Measurements from ENCODE around the gene SLC6A9. TPM values are rescaled to one million over a fixed set of nuclear protein-coding genes. Genes with fewer than 3 reads are reported as not detected.

SLC6A9 gene
- total and polyA plus RNA-seq, 4 donors, result 0.57 to 47.7 (median 3.6) TPM

GRCh38 chr1:44030605-44031251 is 534 bp downstream of the SLC6A9 start:
- Histone ChIP-seq H3K27me3 (ENCODE audit: control insufficient read depth in 4 of 4, insufficient read depth in 4 of 4, low read length in 3 of 4) (no peaks in the 10 kb centered on the region), H3K9me3 (ENCODE audit: control insufficient read depth in 4 of 4, low read length in 3 of 4) (no peaks in the 10 kb centered on the region), H3K27ac (ENCODE audit: low read depth in 1 of 2, low read length in 2 of 2) (peak overlapping the region; percentile 51 to 72), H3K9ac (ENCODE audit: low read depth in 1 of 2, low read length in 2 of 2) (no peak overlapping the region), H3K4me3 (ENCODE audit: low read depth in 1 of 3, low read length in 3 of 3) (peak overlapping the region; percentile 35 to 73 (median 72)), H3K36me3 (ENCODE audit: control insufficient read depth in 4 of 4, insufficient read depth in 3 of 4, low read depth in 1 of 4, low read length in 3 of 4) (no peaks in the 10 kb centered on the region), H3K4me1 (ENCODE audit: control insufficient read depth in 4 of 4, insufficient read depth in 4 of 4, low read length in 3 of 4) (peaks cover 3 to 29% (median 10%) of the 10 kb centered on the region in 4 donors)
- under 1% methylated on average over 66 of the region's 66 CpGs for WGBS
- TF ChIP-seq FOXA2 (IDR thresholded peaks at IDR 0.05) (no peak), NR2F2 (IDR thresholded peaks at IDR 0.05) (no peak), FOXA1 (IDR thresholded peaks at IDR 0.05) (no peak), YY1 (IDR thresholded peaks at IDR 0.05) (no peak)
- peak; percentile 70 for DNase-seq (ENCODE audit: low spot score)

GRCh38 chr1:44029911-44030604 is 1.2 kb downstream of the SLC6A9 start:
- TF ChIP-seq REST (IDR thresholded peaks at IDR 0.05) (no peak), GABPA (IDR thresholded peaks at IDR 0.05 in 1 of 2, conservative IDR thresholded peaks at IDR 0.05 in 1 of 2) (no peak), CTCF (IDR thresholded peaks at IDR 0.05; ENCODE audit: low read depth, low read length, missing input control) (no peak), HNF4G (IDR thresholded peaks at IDR 0.05) (no peak), NR2F2 (IDR thresholded peaks at IDR 0.05) (no peak), SP1 (IDR thresholded peaks at IDR 0.05) (peak; percentile 13), TAF1 (conservative IDR thresholded peaks at IDR 0.05) (no peak), ATF3 (IDR thresholded peaks at IDR 0.05) (no peak), JUND (IDR thresholded peaks at IDR 0.05) (no peak)
- peak overlapping the region; percentile 68 to 73 (median 72) for H3K4me3 ChIP-seq (ENCODE audit: low read depth in 1 of 3, low read length in 3 of 3)
- no peaks in the 10 kb centered on the region for H3K9me3 ChIP-seq (ENCODE audit: control insufficient read depth in 4 of 4, low read length in 3 of 4)
- peak; percentile 91 for DNase-seq (ENCODE audit: low spot score)
- no peaks in the 10 kb centered on the region for H3K27me3 ChIP-seq (ENCODE audit: control insufficient read depth in 4 of 4, insufficient read depth in 4 of 4, low read length in 3 of 4)
- H3K9ac ChIP-seq (ENCODE audit: low read depth in 1 of 2, low read length in 2 of 2), result peak overlapping the region; percentile 8 to 78
- WGBS, result 1% methylated on average over 75 of the region's 75 CpGs
- no peaks in the 10 kb centered on the region for H3K36me3 ChIP-seq (ENCODE audit: control insufficient read depth in 4 of 4, insufficient read depth in 3 of 4, low read depth in 1 of 4, low read length in 3 of 4)
- H3K27ac ChIP-seq (ENCODE audit: low read depth in 1 of 2, low read length in 2 of 2), result peak overlapping the region; percentile 51 to 72
- peaks cover 3 to 28% (median 10%) of the 10 kb centered on the region in 4 donors for H3K4me1 ChIP-seq (ENCODE audit: control insufficient read depth in 4 of 4, insufficient read depth in 4 of 4, low read length in 3 of 4)

Data from liver (tissue), 9 donors.